HEK293 (cell line): Measurements from ENCODE around the gene SCLT1.

Source experiments
- CTCF ChIA-PET: fragments of 350-600 bp; formaldehyde crosslinking; extraction: SDS; loops from one replicate; lab custom pipeline; 2021; ENCODE audit warnings: antibody characterized with exemption; lab: Yijun Ruan, JAX
- POLR2A ChIA-PET: fragments of 300-600 bp; formaldehyde crosslinking; extraction: SDS; loops from one replicate; lab custom pipeline; 2020; ENCODE audit warnings: antibody characterized with exemption, inconsistent platforms; lab: Yijun Ruan, JAX
- H3K27ac ChIP-seq: fragments of 200-500 bp; sonication (Bioruptor generic); 2 replicates; pipeline ENCODE4 v1.5.1; 2014; ENCODE audit warnings: low read depth, low read length, control low read depth, inconsistent platforms; ENCODE audit errors: extremely low read depth
- H3K36me3 ChIP-seq, 2 experiments: fragments of 200-500 bp in 1 of 2; sonication (Bioruptor generic) in 1 of 2; 1 replicate in 1 of 2; 2 replicates in 1 of 2; pipeline ENCODE4 v1.5.1; 2014 to 2017; ENCODE audit warnings: inconsistent platforms in 2 of 2, low read length in 2 of 2; ENCODE audit not compliant: control insufficient read depth in 2 of 2, insufficient read depth in 1 of 2
- H3K4me1 ChIP-seq: fragments of 200-500 bp; sonication (Bioruptor generic); 2 replicates; pipeline ENCODE4 v1.5.1; 2014; ENCODE audit warnings: mild to moderate bottlenecking, low read length, inconsistent platforms; ENCODE audit not compliant: control insufficient read depth, insufficient read depth
- H3K4me3 ChIP-seq: 2 replicates; pipeline ENCODE4 v1.5.1; 2011; ENCODE audit warnings: low read depth, mild to moderate bottlenecking, control low read depth, low read length, moderate library complexity
- H3K9me3 ChIP-seq: fragments of 200-500 bp; sonication (Bioruptor generic); 2 replicates; pipeline ENCODE4 v1.5.1; 2014; ENCODE audit warnings: low read depth, low read length, inconsistent platforms; ENCODE audit not compliant: control insufficient read depth, insufficient read depth
- BCL11A ChIP-seq: fragments of 450-650 bp; formaldehyde crosslinking; IDR thresholded peaks from 2 replicates; pipeline ENCODE4 v1.5.1; 2016; ENCODE audit warnings: low read depth, missing biosample characterization, missing genetic modification characterization
- KLF10 ChIP-seq: fragments of 450-650 bp; IDR thresholded peaks from 2 replicates; pipeline ENCODE4 v1.5.1; 2018; ENCODE audit warnings: missing biosample characterization, mild to moderate bottlenecking, missing genetic modification characterization
- OSR2 ChIP-seq: fragments of 450-650 bp; formaldehyde crosslinking; IDR thresholded peaks from 2 replicates; pipeline ENCODE4 v1.5.1; 2016; ENCODE audit warnings: missing biosample characterization, missing genetic modification characterization
- SALL2 ChIP-seq: fragments of 450-650 bp; formaldehyde crosslinking; IDR thresholded peaks from 2 replicates; pipeline ENCODE4 v1.5.0; 2017; ENCODE audit warnings: missing biosample characterization, mild to moderate bottlenecking, missing genetic modification characterization, borderline replicate concordance
- SCRT1 ChIP-seq: fragments of 450-650 bp; formaldehyde crosslinking; IDR thresholded peaks from 2 replicates; pipeline ENCODE4 v1.5.1; 2016; ENCODE audit warnings: missing biosample characterization, missing genetic modification characterization, borderline replicate concordance
- ZNF121 ChIP-seq: fragments of 450-650 bp; formaldehyde crosslinking; IDR thresholded peaks from 2 replicates; pipeline ENCODE4 v1.5.1; 2016; ENCODE audit warnings: missing biosample characterization, missing genetic modification characterization
- ZNF132 ChIP-seq: fragments of 450-650 bp; formaldehyde crosslinking; IDR thresholded peaks from 2 replicates; pipeline ENCODE4 v1.5.1; 2017; ENCODE audit warnings: missing biosample characterization, missing genetic modification characterization, borderline replicate concordance
- ZNF174 ChIP-seq: fragments of 450-650 bp; formaldehyde crosslinking; IDR thresholded peaks from 2 replicates; pipeline ENCODE4 v1.5.0; 2017; ENCODE audit warnings: missing biosample characterization, mild to moderate bottlenecking, missing genetic modification characterization
- ZNF223 ChIP-seq: fragments of 450-650 bp; formaldehyde crosslinking; IDR thresholded peaks from 2 replicates; pipeline ENCODE4 v1.5.1; 2016; ENCODE audit warnings: missing biosample characterization, missing genetic modification characterization
- ZNF391 ChIP-seq: fragments of 450-650 bp; formaldehyde crosslinking; IDR thresholded peaks from 2 replicates; pipeline ENCODE4 v1.5.1; 2016; ENCODE audit warnings: low read depth, missing biosample characterization, missing genetic modification characterization, borderline replicate concordance
- ZNF530 ChIP-seq: fragments of 450-650 bp; formaldehyde crosslinking; IDR thresholded peaks from 2 replicates; pipeline ENCODE4 v1.5.1; 2016; ENCODE audit warnings: low read depth, missing biosample characterization, missing genetic modification characterization
- ZNF548 ChIP-seq: fragments of 450-650 bp; formaldehyde crosslinking; IDR thresholded peaks from 2 replicates; pipeline ENCODE4 v1.5.1; 2016; ENCODE audit warnings: missing biosample characterization, missing genetic modification characterization
- ZNF571 ChIP-seq: fragments of 450-650 bp; formaldehyde crosslinking; IDR thresholded peaks from 2 replicates; pipeline ENCODE4 v1.5.0; 2017; ENCODE audit warnings: missing biosample characterization, missing genetic modification characterization
- TF ChIP-seq, protein P1 (sequence below): fragments of 450-650 bp; formaldehyde crosslinking; IDR thresholded peaks from 2 replicates; pipeline ENCODE4 v1.5.1; 2016; ENCODE audit warnings: missing biosample characterization, missing genetic modification characterization
- TF ChIP-seq, protein P2 (sequence below): fragments of 450-650 bp; formaldehyde crosslinking; IDR thresholded peaks from 2 replicates; pipeline ENCODE4 v1.5.1; 2016; ENCODE audit warnings: missing biosample characterization, missing genetic modification characterization, borderline replicate concordance
- TF ChIP-seq, protein P3 (sequence below): fragments of 450-650 bp; formaldehyde crosslinking; IDR thresholded peaks from 2 replicates; pipeline ENCODE4 v1.5.1; 2016; ENCODE audit warnings: missing biosample characterization, missing genetic modification characterization
- TF ChIP-seq, protein P4 (sequence below): sonication (generic); formaldehyde crosslinking; IDR thresholded peaks from 2 replicates; pipeline ENCODE4 v1.8.1; 2022; ENCODE audit warnings: mild to moderate bottlenecking, moderate library complexity, missing genetic modification reagents
- TF ChIP-seq, protein P5 (sequence below): fragments of 450-650 bp; IDR thresholded peaks from 2 replicates; pipeline ENCODE4 v1.5.1; 2018; ENCODE audit warnings: missing biosample characterization, mild to moderate bottlenecking, missing genetic modification characterization
- TF ChIP-seq, protein P6 (sequence below): fragments of 450-650 bp; formaldehyde crosslinking; IDR thresholded peaks from 2 replicates; pipeline ENCODE4 v1.5.1; 2016; ENCODE audit warnings: missing biosample characterization, missing genetic modification characterization
- TF ChIP-seq, protein P7 (sequence below): fragments of 450-650 bp; formaldehyde crosslinking; IDR thresholded peaks from 2 replicates; pipeline ENCODE4 v1.5.1; 2017; ENCODE audit warnings: missing biosample characterization, missing genetic modification characterization

The SCLT1 gene

DNA sequence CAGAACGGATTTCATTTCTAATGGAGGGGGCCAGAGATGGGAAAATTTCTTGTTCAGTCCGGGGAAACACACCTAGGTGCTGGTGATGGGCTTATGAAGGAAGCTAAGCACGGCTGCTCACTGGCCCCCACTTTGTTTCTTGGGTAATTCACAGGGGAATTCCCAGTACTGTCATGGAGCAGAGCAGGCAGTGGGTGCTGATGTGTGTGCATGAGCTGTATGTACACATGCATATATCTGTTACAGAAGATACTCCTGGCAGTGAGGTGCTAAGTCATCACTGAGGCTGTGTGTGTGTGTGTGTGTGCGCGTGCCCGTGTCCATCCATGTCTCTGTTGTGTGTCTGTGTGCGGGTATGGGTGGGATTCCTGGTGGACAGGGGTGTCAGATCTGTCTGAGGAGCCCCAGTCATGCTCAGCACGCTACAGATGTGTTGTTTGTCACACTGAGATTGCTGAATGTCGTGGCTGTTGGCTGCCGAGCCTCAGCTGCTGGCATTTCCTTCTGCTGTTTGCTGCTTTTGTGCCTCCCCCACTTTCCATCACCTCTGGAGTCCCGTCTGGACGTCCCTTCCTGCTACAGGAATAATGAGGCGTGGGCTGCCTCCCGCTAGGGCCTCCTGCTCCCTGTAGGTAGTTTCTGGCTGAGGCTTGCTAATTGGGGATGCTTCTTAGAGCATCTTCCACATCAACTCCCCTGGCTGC is 230.6 kb downstream of the SCLT1 start (continued):
- TF ChIP-seq, protein P1, sequence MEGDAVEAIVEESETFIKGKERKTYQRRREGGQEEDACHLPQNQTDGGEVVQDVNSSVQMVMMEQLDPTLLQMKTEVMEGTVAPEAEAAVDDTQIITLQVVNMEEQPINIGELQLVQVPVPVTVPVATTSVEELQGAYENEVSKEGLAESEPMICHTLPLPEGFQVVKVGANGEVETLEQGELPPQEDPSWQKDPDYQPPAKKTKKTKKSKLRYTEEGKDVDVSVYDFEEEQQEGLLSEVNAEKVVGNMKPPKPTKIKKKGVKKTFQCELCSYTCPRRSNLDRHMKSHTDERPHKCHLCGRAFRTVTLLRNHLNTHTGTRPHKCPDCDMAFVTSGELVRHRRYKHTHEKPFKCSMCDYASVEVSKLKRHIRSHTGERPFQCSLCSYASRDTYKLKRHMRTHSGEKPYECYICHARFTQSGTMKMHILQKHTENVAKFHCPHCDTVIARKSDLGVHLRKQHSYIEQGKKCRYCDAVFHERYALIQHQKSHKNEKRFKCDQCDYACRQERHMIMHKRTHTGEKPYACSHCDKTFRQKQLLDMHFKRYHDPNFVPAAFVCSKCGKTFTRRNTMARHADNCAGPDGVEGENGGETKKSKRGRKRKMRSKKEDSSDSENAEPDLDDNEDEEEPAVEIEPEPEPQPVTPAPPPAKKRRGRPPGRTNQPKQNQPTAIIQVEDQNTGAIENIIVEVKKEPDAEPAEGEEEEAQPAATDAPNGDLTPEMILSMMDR, result no peak
- TF ChIP-seq, protein P2, sequence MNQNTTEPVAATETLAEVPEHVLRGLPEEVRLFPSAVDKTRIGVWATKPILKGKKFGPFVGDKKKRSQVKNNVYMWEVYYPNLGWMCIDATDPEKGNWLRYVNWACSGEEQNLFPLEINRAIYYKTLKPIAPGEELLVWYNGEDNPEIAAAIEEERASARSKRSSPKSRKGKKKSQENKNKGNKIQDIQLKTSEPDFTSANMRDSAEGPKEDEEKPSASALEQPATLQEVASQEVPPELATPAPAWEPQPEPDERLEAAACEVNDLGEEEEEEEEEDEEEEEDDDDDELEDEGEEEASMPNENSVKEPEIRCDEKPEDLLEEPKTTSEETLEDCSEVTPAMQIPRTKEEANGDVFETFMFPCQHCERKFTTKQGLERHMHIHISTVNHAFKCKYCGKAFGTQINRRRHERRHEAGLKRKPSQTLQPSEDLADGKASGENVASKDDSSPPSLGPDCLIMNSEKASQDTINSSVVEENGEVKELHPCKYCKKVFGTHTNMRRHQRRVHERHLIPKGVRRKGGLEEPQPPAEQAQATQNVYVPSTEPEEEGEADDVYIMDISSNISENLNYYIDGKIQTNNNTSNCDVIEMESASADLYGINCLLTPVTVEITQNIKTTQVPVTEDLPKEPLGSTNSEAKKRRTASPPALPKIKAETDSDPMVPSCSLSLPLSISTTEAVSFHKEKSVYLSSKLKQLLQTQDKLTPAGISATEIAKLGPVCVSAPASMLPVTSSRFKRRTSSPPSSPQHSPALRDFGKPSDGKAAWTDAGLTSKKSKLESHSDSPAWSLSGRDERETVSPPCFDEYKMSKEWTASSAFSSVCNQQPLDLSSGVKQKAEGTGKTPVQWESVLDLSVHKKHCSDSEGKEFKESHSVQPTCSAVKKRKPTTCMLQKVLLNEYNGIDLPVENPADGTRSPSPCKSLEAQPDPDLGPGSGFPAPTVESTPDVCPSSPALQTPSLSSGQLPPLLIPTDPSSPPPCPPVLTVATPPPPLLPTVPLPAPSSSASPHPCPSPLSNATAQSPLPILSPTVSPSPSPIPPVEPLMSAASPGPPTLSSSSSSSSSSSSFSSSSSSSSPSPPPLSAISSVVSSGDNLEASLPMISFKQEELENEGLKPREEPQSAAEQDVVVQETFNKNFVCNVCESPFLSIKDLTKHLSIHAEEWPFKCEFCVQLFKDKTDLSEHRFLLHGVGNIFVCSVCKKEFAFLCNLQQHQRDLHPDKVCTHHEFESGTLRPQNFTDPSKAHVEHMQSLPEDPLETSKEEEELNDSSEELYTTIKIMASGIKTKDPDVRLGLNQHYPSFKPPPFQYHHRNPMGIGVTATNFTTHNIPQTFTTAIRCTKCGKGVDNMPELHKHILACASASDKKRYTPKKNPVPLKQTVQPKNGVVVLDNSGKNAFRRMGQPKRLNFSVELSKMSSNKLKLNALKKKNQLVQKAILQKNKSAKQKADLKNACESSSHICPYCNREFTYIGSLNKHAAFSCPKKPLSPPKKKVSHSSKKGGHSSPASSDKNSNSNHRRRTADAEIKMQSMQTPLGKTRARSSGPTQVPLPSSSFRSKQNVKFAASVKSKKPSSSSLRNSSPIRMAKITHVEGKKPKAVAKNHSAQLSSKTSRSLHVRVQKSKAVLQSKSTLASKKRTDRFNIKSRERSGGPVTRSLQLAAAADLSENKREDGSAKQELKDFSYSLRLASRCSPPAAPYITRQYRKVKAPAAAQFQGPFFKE (tag by site-specific recombination), result no peak

DNA sequence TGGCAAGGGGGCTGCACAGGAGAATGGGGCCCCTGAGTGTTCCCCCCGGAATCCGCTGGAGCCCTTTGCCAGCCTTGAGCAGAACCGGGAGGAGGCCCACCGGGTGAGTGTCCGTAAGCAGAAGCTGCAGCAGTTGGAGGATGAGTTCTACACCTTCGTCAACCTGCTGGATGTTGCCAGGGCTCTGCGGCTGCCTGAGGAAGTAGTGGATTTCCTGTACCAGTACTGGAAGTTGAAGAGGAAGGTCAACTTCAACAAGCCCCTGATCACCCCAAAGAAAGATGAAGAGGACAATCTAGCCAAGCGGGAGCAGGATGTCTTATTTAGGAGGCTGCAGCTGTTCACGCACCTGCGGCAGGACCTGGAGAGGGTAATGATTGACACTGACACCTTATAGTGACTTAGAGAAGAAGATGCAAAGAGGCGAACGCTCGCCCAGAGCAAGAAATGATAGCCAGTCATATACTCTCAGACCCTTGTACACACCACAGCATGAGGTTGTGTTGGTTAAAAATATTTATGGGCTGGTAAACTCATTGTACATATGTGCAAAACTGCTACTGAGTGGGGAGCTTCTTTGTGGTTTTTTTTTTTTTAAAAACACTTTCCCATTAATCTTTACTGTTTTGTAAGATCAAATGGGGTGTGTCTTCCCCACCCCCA is 231.4 kb downstream of the SCLT1 start:
- POLR2A ChIA-PET, result no interaction called here
- no peaks in the 10 kb centered on the region for H3K4me1 ChIP-seq
- no peaks in the 10 kb centered on the region for H3K9me3 ChIP-seq
- CTCF ChIA-PET, result interaction anchor here (0.7 to 1.4 kb wide), 3 partner anchors 49 to 408 kb away, joined by 3 read pairs; no protein-coding TSS in a partner anchor
- no peak for TF ChIP-seq ZNF571 (tag by site-specific recombination)
- TF ChIP-seq, protein P3, sequence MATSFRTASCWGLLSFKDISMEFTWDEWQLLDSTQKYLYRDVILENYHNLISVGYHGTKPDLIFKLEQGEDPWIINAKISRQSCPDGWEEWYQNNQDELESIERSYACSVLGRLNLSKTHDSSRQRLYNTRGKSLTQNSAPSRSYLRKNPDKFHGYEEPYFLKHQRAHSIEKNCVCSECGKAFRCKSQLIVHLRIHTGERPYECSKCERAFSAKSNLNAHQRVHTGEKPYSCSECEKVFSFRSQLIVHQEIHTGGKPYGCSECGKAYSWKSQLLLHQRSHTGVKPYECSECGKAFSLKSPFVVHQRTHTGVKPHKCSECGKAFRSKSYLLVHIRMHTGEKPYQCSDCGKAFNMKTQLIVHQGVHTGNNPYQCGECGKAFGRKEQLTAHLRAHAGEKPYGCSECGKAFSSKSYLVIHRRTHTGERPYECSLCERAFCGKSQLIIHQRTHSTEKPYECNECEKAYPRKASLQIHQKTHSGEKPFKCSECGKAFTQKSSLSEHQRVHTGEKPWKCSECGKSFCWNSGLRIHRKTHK (tag by site-specific recombination), result no peak
- TF ChIP-seq ZNF530 (tag by site-specific recombination), result no peak
- TF ChIP-seq SALL2 (tag by site-specific recombination), result no peak
- TF ChIP-seq, protein P4, sequence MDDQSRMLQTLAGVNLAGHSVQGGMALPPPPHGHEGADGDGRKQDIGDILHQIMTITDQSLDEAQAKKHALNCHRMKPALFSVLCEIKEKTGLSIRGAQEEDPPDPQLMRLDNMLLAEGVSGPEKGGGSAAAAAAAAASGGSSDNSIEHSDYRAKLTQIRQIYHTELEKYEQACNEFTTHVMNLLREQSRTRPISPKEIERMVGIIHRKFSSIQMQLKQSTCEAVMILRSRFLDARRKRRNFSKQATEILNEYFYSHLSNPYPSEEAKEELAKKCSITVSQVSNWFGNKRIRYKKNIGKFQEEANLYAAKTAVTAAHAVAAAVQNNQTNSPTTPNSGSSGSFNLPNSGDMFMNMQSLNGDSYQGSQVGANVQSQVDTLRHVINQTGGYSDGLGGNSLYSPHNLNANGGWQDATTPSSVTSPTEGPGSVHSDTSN, result no peak
- TF ChIP-seq ZNF391 (tag by site-specific recombination), result no peak
- no peak for TF ChIP-seq ZNF121 (tag by site-specific recombination)
- TF ChIP-seq, protein P5, sequence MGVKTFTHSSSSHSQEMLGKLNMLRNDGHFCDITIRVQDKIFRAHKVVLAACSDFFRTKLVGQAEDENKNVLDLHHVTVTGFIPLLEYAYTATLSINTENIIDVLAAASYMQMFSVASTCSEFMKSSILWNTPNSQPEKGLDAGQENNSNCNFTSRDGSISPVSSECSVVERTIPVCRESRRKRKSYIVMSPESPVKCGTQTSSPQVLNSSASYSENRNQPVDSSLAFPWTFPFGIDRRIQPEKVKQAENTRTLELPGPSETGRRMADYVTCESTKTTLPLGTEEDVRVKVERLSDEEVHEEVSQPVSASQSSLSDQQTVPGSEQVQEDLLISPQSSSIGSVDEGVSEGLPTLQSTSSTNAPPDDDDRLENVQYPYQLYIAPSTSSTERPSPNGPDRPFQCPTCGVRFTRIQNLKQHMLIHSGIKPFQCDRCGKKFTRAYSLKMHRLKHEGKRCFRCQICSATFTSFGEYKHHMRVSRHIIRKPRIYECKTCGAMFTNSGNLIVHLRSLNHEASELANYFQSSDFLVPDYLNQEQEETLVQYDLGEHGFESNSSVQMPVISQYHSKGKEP, result no peak
- TF ChIP-seq KLF10 (tag by site-specific recombination), result no peak
- TF ChIP-seq ZNF132 (tag by site-specific recombination), result no peak
- no peak for TF ChIP-seq ZNF174
- TF ChIP-seq, protein P6, sequence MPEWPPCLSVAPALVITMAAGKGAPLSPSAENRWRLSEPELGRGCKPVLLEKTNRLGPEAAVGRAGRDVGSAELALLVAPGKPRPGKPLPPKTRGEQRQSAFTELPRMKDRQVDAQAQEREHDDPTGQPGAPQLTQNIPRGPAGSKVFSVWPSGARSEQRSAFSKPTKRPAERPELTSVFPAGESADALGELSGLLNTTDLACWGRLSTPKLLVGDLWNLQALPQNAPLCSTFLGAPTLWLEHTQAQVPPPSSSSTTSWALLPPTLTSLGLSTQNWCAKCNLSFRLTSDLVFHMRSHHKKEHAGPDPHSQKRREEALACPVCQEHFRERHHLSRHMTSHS (tag by site-specific recombination), result no peak
- no peak for TF ChIP-seq SCRT1 (tag by site-specific recombination)
- TF ChIP-seq ZNF548 (tag by site-specific recombination), result no peak
- no peak for TF ChIP-seq OSR2 (tag by site-specific recombination)
- no peak for TF ChIP-seq ZNF223 (tag by site-specific recombination)
- TF ChIP-seq BCL11A, result no peak
- TF ChIP-seq, protein P7, sequence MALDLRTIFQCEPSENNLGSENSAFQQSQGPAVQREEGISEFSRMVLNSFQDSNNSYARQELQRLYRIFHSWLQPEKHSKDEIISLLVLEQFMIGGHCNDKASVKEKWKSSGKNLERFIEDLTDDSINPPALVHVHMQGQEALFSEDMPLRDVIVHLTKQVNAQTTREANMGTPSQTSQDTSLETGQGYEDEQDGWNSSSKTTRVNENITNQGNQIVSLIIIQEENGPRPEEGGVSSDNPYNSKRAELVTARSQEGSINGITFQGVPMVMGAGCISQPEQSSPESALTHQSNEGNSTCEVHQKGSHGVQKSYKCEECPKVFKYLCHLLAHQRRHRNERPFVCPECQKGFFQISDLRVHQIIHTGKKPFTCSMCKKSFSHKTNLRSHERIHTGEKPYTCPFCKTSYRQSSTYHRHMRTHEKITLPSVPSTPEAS (tag by site-specific recombination), result no peak
- no peak overlapping the region for H3K4me3 ChIP-seq
- no peak overlapping the region for H3K27ac ChIP-seq
- H3K36me3 ChIP-seq, result peaks cover 0 to 88% of the 10 kb centered on the region in 2 experiments; a peak in 2 of 3 replicates
